NCI-H226 (cell line): ENCODE data around the gene IPO11.
"Not testable (repeated sequence)": the region's sequence is repeated elsewhere in the genome, so short reads cannot be mapped to it uniquely, and the experiment has no call there.

Experiments used
- DNase-seq: peaks from one replicate; pipeline ENCODE4 v3.0.0-alpha.2; 2015

Gene IPO11

GRCh38 chr5:62607615-62608014, 195.1 kb downstream of the IPO11 start:
- DNase-seq = no peak

DNA sequence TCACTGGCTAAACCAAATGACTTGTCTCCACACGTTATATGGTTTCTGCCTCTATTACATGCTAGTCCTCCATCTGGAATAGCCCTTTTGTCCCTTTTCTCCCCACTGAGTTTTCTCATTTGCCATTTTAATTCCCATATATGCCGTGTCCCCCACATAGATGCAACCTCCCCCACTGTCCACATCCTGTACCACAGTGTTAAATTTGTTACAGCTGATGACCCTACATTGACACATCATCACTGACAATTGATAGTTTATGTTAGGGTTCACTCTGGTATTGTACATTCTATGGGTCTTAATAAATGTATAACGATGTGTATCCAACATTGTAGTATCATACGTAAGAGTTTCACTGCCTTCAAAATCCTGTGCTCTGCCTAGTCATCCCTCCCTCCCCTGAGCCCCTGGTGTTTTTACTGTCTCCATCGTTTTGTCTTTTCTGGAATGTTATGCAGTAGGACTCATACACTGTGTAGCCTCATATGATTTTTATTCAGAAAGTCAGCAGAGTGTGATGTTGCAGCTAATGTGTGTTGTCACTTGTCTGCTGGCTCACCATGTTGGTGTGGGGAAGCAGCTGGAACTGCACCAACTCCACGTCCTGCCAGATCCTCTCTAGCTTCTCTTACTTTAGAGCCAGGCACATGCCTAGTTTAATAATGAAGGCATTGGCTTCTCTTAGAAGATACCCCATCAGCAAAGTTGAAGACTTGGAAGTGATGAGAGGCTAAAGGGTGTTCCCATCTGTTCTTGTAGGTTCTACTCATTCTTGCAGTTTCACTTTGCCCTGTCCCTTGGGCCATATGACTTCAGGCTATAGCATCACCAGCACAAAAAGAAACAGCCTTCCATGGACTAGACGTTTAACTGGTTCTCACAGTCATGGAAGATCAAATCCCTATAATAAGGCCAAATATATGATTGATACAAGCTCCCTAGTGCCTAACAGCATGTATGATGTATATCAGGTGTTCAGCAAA, 196.3 kb downstream of the IPO11 start:
- no peak for DNase-seq

DNA sequence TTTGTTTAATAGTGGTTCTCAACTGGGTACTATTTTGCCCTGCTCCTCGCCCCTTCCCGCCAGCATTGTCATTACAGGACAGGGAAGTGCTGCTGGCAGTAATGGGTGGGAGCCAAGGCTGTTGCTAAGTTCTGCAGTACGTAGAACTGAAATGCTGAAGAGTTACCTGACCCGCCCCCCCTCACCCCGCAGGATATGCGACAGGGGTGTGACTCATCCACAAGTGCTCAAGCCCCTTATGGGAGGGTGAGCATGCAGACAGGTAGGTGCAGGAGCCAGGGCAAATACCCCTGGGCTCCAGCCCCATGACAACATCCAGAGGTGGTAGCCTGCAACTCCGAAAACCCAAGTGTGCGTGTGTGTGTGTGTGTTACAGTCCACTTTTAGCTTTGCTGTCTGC, 201.8 kb downstream of the IPO11 start:
- no peak for DNase-seq

GRCh38 chr5:62616615-62617277, 204.2 kb downstream of the IPO11 start:
- DNase-seq = no peak

DNA sequence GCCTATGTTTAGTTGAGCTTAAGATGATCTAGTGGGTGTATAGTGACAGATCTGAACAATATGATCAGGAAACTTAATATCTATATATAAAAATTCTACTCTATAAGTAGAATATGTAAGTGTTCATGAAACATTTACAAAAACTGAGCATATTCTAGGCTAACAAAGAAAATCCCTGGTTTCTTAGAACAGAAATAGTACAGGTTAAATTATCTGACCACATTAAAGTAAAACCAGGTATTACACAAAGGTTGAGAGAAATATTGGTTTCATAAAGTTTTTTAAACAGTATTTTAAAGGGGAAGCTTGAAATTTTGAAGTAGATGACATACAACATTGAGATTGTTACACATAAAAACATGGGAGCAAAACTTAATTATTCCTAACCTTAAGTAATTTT, 205.4 kb downstream of the IPO11 start:
- DNase-seq = no peak

- no peak for DNase-seq
Measured at GRCh38 chr5:62620761-62621160, 208.2 kb downstream of the IPO11 start.

DNA sequence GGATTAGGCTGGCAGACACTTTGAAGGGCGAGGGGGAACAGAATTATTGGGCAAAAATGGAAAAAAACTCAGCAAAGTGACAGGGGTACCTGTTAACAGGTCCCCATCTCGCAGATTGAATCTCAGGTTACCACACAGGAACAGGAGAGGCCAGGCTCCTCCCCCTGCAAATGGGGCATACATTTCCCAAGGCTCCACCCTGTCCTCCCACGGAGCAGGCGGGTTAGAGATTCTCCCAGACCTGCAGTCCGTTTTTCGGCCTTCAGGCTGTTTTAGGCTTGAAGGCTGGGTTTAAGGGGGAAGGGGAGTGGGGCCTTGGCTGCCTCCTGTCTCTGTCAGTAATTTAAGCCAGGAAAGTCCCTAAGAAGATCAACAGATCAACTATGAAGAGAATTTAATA, 208.7 kb downstream of the IPO11 start:
- DNase-seq = no peak

DNA sequence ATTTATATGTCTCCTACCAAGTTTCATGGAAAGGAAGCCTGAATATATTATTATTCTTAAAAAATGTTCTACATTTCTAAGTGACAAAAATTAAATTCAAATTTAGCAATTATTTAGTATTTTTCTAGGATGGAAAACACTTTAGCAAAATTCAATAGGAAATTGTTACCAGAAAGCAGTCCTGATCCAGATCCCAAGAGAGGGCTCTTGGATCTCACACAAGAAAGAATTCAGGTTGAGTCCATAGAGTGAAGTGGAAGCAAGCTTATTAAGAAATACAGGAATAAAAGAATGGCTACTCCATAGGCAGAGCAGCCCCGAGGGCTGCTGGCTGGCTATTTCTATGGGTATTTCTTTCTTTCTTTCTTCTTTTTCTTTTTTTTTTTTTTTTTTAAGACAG, 210.7 kb downstream of the IPO11 start:
- DNase-seq = no peak

- not testable (repeated sequence) for DNase-seq
Measured at GRCh38 chr5:62624436-62624835, 211.9 kb downstream of the IPO11 start.

GRCh38 chr5:62626534-62626933, 214.0 kb downstream of the IPO11 start:
- DNase-seq = no peak

DNA sequence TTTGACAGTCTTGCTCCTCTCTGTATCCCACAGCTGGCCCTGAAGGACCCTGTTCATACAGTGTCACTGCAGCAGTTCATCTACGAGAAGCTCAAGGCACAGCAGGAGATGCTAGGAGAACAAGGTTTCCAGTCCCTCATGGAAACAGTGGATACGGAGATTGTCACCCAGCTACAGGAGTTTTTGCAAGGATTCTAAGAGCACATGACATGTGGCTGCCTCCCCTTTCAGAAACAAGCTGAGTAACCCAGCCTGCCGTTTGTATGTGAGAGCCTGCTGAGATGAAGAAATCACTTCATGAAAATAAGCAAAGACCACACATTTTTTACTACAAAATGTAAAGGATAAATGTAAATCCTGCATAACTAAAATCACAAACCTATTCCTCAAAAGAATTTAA, 214.6 kb downstream of the IPO11 start:
- no peak for DNase-seq

DNA sequence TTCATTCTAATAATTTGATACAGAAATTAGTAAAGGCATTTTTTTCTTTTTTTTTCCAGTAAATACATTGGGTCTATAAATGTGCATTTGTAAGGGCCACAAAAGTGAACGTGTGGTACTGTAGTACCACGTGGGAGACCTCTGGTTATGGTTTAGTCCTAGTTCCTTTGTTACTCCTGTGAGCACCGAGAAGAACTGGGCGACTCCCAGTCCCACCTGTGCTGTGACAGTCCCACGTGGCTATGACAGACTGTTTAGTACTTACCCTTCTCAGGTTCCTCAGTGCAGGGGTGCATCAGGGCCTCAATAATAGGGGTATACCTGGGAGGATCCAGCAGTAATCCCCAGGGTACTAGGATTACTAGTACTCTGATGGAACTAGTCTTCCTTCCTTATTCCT, 215.3 kb downstream of the IPO11 start:
- no peak for DNase-seq

DNA sequence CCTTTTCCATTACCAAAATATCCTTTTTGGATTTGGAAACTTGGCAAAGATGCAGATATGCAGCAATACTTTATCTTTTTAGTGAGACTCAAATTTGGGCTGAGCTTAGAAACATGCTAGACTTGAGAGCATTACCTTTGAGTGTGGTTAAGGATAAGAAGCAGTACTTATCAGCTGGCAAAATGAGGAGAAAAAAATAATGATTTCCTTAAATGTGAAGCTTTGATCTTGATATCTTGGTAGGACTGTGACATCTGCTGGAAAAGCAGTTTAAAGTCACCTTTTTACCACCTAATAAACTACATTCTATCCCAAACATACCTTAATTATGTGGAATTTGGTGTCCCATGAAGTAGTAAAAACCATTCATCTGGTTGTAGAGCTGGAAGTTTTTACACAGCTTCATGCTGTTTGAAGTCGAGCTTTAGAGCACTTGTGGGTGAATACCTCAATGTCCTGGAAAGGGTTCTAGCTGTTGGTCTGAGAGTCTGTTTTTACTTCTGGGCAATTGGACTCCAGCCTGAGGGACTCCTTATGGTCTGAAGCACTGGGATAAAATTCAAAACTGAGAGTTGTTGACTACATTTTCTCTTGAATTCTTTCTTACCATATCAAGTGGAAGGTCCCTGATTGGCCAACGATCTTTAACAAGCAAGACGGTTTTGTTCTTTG, 219.5 kb downstream of the IPO11 start:
- no peak for DNase-seq

DNA sequence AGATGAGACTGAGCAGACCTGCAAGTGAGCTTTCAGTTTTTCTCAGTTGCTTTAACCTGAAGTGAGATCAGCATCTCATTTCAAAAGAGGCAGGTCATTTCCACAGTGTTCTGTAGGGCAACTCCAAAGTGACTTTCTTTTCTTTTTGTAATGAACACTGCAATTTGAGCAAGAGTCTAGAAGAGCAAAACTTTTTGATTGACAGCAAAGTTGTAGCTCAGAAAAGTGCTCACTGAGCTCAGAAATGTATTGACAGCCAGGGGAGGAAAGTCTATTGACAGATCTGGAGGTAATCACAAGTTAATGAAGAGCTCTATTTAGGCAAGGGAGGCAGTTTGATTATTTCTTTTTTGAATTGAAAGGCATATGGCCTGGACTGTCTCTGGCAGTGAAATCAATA, 220.7 kb downstream of the IPO11 start:
- DNase-seq = no peak

- no peak for DNase-seq
Measured at GRCh38 chr5:62640446-62640845, 227.9 kb downstream of the IPO11 start.

GRCh38 chr5:62642468-62642867, 229.9 kb downstream of the IPO11 start:
- DNase-seq = no peak

- no peak for DNase-seq
Measured at GRCh38 chr5:62643556-62644451, 231.2 kb downstream of the IPO11 start.

- no peak for DNase-seq
Measured at GRCh38 chr5:62645223-62645622, 232.7 kb downstream of the IPO11 start.

GRCh38 chr5:62647241-62647640, 234.7 kb downstream of the IPO11 start:
- no peak for DNase-seq

DNA sequence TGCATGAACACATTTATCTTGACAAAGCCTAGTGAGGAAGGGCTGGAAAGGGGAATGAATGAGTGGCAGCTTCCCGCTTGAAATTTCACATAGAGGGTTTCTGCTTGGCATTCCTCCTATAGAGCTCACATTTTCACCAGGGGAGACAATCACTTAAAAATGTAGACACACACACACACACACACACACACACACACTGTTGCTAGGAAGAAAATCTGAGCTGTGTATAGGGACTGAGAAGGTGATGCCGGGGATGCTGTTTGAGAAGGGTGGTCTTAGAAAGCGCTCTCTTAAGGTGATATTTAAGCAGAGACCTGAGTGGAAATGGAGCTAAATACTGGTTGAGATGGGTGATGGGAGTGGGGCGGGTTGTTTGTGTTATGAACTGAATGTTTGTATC, 236.5 kb downstream of the IPO11 start:
- no peak for DNase-seq

DNA sequence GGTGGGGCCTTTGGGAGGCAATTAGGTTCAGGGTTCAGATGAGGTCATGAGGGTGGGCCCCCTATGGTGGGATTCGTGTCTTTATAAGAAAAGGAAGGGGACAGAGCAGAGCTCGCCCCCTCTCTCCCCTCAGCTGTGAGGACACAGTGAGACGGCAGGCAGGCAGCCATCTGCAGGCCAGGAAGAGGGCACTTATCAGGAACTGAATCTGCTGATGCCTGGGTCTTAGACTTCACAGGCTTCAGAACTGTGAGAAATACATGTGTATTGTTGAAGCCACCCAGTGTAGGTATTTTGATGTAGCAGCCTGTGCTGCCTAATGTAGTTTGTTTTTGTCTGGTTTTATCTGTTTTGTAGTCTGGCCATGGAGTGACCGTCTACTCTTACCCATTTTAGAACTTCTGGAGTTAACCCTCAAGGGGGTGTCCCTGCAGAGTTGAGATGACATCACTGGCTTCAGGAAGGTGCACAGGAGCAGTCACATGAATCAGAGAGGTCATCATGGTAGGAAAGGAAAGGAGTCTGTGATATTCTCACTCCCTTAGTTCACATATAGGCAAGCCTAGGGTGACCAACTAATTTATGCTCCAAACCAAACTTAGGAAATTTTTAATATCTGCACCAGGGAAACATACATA, 237.0 kb downstream of the IPO11 start:
- no peak for DNase-seq

DNA sequence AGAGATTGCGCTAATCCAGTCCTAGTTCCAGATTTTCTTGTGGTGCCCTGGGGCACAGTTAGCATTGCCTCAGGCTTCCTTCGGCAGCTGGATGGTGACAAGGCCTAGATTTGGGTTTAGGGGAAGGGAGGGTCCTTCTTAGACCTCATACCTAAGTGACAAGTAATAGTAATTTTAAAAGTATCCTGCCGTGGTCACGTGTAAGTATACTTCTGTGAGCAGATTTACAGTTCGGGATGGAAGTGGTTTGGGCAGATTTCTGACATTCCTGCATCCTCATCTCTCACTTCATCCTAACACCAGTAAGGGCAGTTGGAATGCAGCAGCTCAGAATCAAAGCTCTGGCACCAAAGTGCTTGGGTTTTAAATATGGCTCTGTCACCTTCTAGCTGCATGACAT, 237.6 kb downstream of the IPO11 start:
- no peak for DNase-seq
